Kidney tubule cell (primary cell): ENCODE results near the gene CFHR1.
A peak's percentile ranks its signal among the peaks of the same experiment; 100 is the strongest.
"Not testable (repeated sequence)": the region's sequence is repeated elsewhere in the genome, so short reads cannot be mapped to it uniquely, and the experiment has no call there.

ENCODE experiments used
- DNase-seq: peaks from one replicate; pipeline ENCODE4 v3.0.0-alpha.2; 2018; ENCODE audit warnings: low spot score

The CFHR1 gene

GRCh38 chr1:196819531-196819930 lies at the start of gene CFHR1:
Gene CFHR1 (plus strand): TSS chr1:196819731. CDS start chr1:196819845, 114 bp downstream.
- not testable (repeated sequence) for DNase-seq

GRCh38 chr1:196769823-196770222 lies 49.7 kb upstream of the CFHR1 start:
- not testable (repeated sequence) for DNase-seq

GRCh38 chr1:196773713-196774112 lies 45.8 kb upstream of the CFHR1 start:
- no peak for DNase-seq

- no peak for DNase-seq
Observed at GRCh38 chr1:196774175-196774574, 45.4 kb upstream of the CFHR1 start.

- DNase-seq, result no peak
Observed at GRCh38 chr1:196774603-196775002, 44.9 kb upstream of the CFHR1 start, which contains the start of gene CFHR3. Gene CFHR3 (plus strand): TSS chr1:196774840. CDS start chr1:196774887, 47 bp downstream.

GRCh38 chr1:196777603-196778002 lies 41.9 kb upstream of the CFHR1 start:
- no peak for DNase-seq

- DNase-seq, result no peak
Observed at GRCh38 chr1:196779093-196779492, 40.4 kb upstream of the CFHR1 start.

GRCh38 chr1:196791252-196791651 lies 28.3 kb upstream of the CFHR1 start:
- DNase-seq, result not testable (repeated sequence)

GRCh38 chr1:196794103-196794502 lies 25.4 kb upstream of the CFHR1 start:
- not testable (repeated sequence) for DNase-seq

GRCh38 chr1:196797891-196798290 lies 21.6 kb upstream of the CFHR1 start:
- DNase-seq, result no peak

- DNase-seq, result not testable (repeated sequence)
Observed at GRCh38 chr1:196801920-196802319, 17.6 kb upstream of the CFHR1 start.

GRCh38 chr1:196808529-196809235 lies 10.8 kb upstream of the CFHR1 start:
- no peak for DNase-seq

- not testable (repeated sequence) for DNase-seq
Observed at GRCh38 chr1:196817442-196817841, 2.1 kb upstream of the CFHR1 start.

- DNase-seq, result peak; percentile 59
Observed at GRCh38 chr1:196827860-196828259, 8.3 kb downstream of the CFHR1 start.

GRCh38 chr1:196849613-196850492 lies 30.3 kb downstream of the CFHR1 start:
- not testable (repeated sequence) for DNase-seq

GRCh38 chr1:196856053-196856452 lies 36.5 kb downstream of the CFHR1 start:
- DNase-seq, result no peak

GRCh38 chr1:196857188-196857587 lies 37.7 kb downstream of the CFHR1 start:
- DNase-seq, result no peak

- DNase-seq, result no peak
Observed at GRCh38 chr1:196858811-196859210, 39.3 kb downstream of the CFHR1 start.

GRCh38 chr1:196860323-196860884 lies 40.9 kb downstream of the CFHR1 start:
- no peak for DNase-seq

GRCh38 chr1:196861429-196861828 lies 41.9 kb downstream of the CFHR1 start:
- DNase-seq, result no peak

- no peak for DNase-seq
Observed at GRCh38 chr1:196866974-196867373, 47.4 kb downstream of the CFHR1 start.

- no peak for DNase-seq
Observed at GRCh38 chr1:196873385-196873784, 53.9 kb downstream of the CFHR1 start.

- no peak for DNase-seq
Observed at GRCh38 chr1:196875935-196876334, 56.4 kb downstream of the CFHR1 start.
